Tibial nerve (tissue), 4 donors: ENCODE measurements around the gene DNAH3.

Experiments used
- EP300 ChIP-seq, 2 donors: sonication (generic); formaldehyde crosslinking; IDR thresholded peaks; one replicate each; pipeline ENCODE4 v1.6.1; 2017; ENCODE audit warnings: antibody characterized with exemption in 2 of 2, mild to moderate bottlenecking in 1 of 2
- TF ChIP-seq, protein P1 (sequence below), 5 experiments: fragments of 200-600 bp in 3 of 5; fragments of 450-650 bp in 2 of 5; sonication (generic) in 3 of 5; IDR thresholded peaks; one replicate each; pipeline ENCODE4 v1.5.1; 2016 to 2019; ENCODE audit warnings: antibody characterized with exemption in 5 of 5, mild to moderate bottlenecking in 3 of 5, moderate library complexity in 2 of 5

DNA sequence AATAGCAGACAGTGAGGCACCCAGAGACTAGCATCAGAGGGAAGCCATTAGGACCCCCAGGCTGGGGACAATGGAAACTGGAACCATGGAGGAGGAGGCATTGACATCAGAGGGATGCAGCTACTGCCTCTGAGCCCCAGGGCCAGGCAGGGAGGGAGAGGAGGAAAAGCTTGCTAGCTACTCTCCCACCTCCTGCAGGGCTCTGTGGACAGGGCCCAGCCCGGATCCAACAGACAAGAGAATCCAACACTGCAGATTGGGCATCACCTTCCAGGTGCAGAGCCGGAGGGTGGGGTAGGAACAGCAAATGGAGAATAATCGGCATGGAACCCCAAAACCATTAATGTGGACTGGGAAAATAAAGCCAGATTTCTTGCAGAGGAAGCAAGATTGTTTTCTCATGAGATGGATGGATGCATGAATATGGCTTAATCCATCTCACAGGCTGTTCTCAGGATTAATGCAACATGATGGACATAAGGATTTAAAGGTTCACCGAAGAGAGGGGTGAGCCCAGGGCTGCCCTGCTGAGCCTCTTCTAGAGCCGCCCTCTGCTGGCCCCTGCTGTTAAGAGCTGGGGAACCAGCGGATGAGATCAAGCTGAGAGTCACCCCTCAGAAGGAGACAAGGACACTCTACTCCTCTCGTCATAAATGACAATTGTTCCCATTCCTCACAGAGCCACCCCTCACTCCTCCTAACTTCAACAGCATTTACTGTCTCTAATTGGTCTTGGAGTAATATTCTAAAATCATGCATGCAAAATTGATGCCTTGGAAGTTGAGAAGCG, 48.8 kb downstream of the DNAH3 start:
- no peak for TF ChIP-seq EP300 (IDR thresholded peaks at IDR 0.05)
- TF ChIP-seq, protein P1, sequence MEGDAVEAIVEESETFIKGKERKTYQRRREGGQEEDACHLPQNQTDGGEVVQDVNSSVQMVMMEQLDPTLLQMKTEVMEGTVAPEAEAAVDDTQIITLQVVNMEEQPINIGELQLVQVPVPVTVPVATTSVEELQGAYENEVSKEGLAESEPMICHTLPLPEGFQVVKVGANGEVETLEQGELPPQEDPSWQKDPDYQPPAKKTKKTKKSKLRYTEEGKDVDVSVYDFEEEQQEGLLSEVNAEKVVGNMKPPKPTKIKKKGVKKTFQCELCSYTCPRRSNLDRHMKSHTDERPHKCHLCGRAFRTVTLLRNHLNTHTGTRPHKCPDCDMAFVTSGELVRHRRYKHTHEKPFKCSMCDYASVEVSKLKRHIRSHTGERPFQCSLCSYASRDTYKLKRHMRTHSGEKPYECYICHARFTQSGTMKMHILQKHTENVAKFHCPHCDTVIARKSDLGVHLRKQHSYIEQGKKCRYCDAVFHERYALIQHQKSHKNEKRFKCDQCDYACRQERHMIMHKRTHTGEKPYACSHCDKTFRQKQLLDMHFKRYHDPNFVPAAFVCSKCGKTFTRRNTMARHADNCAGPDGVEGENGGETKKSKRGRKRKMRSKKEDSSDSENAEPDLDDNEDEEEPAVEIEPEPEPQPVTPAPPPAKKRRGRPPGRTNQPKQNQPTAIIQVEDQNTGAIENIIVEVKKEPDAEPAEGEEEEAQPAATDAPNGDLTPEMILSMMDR (IDR thresholded peaks at IDR 0.05): peak in 3 of 5 experiments; percentile 11 to 16 (median 16)
